Stimulated activated CD4-positive, alpha-beta T cell treated with anti-CD3 and anti-CD28 coated beads, TNF-alpha, amount 100 ng/mL, for 1 hour (primary cell): Measurements from ENCODE around the gene CLCN1.

Experiments
- DNase-seq, 3 donors: peaks; one replicate each; pipeline ENCODE4 v3.0.0-alpha.2; 2020; ENCODE audit warnings: low read depth in 3 of 3, low spot score in 1 of 3

Gene CLCN1

DNA sequence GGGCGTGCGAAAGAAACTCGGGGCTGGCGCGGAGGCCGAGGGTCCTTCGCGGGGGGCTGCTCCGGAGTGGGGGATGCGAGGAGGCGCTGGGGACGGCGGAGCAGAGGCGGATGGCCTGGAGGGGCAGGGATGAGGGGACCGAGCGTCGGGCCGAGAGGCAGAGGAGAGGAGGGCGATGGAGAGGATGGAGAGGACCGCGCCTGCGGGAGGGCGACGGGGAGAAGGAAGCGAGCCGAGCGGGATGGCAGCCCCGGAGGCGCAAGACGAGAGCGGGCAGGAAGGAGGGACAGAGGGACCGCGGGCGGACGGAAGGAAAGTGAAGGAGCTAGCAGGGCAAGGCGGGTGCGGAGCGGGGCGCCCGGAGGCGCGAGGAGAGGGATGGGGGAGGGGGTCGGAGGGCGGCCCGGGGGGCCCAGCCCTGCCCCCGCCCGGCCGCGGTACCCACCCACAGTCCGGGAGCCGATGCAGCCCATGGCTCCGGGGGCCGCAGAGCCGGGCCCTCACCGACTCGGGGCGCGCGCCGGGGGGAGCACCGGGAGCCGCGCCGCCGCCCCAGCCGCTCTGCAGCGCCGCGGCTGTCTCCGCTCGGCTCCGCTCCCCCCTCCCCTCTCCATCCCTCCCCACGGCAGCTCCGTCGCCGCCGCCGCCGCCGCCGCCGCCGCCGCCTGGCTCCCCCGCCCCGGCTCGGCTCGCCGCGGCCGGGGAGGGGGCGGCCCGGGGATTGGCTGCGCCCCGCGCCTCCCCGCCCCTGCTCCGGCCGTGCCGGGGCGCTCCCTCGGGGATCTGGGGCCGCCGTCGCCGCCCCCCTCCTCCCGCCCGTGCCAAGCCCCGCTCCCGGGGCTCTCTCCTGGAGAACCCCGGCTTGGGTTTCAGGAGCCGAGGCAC lies 46.5 kb downstream of the CLCN1 start, which contains the start of gene FAM131B:
Gene FAM131B (minus strand): TSS at position 583 of the 885 bp plus-strand sequence. CDS start 110 bp downstream, at position 473.
- peak in 1 of 3 donors; percentile 12 for DNase-seq

DNA sequence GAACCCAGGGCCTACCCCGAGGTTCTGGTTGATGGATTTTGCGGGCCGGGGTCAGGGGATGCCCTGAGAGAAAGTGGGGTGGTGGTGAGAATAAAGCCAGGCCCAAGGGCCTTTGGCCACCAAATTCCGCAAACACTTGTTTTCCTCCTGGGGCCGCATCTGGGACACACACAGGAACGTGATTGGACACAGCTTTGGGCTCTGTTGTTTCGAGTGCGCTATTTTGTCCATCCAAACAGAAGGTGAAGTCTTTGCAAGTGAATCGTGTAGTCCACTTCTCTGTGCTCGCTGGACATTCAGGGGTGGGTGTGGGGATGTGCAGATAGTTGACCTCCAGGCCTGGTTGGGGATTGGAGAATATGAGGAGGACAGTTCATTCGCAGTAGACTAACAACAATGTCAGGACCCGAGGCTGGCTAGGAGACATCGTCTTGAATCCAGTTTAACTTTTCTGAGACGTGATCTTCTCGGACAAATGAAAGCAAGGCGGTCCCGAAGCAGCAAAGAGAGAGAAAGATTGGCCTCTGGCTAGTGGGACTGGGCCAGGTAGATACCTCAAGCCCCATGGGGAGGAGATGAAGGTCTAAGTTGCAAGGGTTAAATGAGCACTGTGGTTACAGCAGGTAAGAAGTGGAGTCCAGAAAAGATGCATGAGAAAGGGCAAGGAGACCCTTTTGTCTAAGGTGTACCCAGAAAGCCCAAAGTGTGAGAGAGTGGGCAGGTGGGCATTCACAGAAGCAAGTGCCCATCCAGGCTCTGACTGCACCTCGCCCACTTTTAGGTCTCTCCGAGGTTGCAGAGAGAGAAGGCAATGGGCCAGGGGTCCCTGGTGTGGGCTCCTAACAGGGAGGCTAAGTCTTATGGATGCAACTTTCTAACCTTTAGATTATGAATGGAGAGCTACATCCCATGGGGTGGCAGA lies 47.4 kb downstream of the CLCN1 start:
- no peak for DNase-seq

DNA sequence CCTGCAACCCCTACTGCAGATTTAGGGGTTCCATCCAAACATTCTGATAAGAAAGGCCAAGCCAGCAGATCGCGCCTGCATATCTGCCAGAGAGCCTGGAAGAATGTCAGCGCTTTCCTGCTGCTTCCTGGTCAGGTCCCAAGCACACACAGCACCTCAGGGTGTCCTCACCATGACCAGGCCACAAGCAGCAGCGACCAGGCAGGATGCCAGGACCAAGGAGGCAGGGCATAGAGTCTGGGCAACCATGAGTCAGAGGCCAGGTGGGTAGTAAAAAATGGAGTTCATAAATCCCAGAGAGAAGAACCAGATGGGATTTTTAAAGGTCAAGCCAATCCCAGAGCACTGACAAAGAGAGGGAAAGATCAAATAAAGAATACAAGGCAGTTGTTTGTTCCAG lies 52.1 kb downstream of the CLCN1 start:
- no peak for DNase-seq

DNA sequence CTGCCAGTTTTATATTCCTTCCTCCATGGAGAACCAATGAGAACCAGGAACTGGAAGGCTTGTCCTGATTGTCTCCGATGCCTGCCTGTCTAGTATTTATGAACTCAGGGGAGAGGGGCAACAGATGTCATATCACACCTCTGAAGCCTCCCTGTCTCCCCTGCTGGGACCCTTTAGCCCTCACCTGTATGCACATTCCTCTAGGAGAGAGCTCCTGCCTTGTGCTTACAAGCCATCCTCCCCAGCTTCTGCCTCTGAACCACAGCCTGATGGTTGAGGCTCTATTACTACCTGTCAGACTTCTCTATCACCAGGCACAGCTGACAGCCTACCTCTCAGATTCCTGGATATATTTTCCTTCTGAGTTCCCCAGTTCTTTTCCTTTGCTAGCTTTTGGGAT lies 52.5 kb downstream of the CLCN1 start:
- DNase-seq, result no peak

DNA sequence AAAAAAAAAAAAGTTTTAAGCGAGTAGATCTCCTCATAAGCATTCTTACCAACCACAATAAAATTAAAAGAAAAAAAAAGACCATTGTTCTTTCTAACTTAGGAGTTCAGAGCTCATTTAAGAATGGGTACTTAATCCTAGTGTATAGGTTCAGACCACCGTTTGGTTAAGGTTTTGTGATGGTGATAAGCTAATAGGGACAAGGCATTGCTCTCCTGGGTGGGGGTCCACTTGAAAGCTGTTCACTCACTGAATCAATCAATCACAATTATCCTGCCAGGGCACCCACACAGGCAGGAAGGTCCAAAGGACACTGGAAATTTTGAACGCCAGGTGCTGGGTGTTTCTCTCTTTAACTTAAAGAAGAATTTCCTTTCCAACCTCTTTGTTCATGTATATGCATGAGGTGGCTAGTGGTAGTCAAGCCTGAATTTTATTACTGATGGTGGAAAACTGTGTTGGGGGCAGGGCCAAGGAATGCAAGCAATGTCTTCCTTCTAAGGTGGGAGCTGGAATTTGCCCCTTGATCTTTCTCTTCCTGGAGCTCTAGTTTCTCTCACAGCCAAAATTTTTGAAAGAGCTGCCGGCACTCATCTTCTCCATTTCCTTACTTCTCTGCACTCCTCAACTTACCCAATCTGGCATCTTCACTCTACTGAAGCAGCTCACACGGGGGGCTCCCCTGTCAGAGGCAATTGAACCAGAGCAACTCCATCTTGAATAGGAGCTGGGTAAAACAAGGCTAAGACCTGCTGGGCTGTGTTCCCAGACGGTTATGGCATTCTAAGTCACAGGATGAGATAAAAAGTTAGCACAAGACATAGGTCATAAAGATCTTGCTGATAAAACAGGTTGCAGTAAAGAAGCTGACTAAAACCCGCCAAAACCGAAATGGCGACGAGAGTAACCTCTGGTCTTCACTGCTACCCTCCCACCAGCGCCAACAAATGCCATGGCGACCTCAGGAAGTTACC lies 54.1 kb downstream of the CLCN1 start:
- no peak for DNase-seq

DNA sequence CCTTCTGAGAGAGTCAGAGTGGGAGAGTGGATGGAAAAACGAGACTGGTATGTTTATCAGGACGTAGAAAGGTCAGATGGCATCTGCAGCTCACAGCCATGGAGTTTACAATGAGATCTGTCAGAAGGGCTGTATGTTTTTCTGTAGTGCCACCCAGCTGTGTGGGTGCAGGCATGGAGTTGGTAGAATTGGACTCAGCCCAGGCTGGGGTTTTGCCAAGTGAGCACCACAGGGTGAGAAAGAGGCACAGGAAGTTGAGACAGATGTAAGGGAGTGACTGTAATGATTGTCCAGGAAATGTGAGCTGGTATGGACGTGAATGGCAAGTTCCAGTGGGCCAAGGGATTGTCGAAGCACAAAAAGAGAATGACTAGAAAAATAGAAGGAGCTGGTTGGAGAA lies 56.2 kb downstream of the CLCN1 start:
- DNase-seq, result no peak

DNA sequence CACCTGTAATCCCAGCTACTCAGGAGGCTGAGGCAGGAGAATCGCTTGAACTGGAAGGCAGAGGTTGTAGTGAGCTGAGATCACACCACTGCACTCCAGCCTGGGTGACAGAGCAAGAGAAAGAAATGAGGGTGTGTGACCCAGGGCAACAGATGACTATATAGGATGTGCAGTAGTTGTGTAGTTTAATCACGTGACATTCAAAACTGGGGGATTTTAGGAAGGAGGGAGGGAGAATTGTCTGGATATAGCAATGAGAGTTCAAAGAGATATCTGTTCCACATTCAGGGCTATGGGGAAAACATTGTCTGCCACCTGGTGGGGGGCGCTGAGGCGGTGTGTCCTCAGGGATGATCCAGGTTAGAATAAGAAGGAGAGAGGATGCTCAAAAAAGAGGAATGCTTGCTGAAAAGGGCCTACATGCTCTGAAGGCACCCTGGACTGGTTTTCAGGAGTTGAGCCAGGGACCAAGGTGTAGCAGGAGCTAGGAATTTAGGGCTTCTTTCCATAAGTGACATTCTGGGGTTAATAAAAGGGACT lies 57.4 kb downstream of the CLCN1 start:
- no peak for DNase-seq

DNA sequence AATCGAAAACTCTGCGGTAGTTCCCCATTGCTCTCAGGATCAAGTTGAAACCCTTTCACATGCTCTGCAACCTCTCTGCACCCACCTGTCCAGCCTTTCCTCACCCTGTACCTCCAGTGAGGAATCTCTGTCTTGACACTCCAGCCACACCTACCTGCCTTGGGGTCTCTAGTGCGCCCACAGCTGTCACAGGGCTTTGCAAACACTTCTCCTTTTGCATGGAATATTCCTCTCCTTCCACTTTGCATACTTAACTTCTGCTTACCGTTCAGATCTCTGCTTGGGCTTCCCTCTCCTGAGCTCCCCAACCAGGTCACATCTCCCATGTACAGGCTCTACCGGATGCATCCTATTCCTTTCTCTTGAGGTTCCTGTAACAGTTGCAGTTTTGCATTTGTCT lies 58.6 kb downstream of the CLCN1 start:
- no peak for DNase-seq

DNA sequence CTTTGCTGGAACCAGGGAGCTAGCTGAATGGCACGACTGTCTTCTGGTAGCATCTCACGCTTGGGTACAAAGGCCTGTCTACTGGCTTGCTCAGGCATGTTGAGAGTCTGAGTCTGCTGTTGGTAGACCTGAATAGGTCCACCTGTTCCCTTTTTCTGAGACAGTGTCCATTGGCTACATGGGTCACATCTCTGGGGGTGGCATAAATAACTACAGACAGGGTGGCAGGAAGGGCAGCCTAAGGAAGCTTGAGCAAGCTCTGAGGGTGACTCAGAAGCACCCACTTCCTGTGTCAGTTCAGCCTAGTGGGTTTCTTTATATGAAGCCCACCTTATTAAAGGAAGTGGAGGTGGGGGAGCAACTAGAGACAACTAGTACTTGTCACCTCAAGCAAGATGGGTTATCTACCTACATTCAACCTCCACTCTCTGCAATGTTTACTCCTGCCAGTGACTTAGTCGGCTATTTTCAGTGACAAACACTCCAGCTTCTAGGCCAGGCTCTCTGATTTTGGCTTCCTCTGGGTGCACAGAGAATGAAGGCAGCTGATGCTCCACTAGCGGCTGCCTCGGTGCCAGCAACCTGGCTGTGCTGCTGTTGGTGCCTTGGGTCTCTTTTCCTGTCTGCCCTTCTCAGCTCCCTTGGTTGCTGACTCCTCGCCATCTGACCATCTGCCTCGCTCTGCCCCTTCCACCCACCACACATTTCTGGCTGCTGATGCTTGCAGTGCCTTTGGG lies 59.6 kb downstream of the CLCN1 start:
- DNase-seq, result no peak

DNA sequence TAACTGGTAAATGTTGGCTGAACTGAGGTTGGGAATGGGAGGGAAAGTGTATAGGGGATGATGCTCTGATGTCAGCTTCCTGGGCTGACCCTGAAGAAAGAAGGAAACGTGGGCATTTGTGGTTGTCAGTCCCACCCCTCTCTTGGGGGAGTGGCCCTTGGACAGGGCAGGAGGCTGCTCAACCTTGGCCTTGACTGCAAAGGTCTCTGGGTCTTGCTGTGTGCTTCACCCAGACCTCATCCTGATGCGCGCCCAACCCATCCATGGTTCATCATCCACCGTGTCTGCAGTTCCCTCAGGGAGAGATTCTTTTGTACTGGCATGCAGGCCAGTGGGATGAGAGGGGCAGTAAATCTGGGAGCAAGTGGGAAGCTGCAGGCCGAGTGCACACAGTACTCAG lies 60.5 kb downstream of the CLCN1 start:
- no peak for DNase-seq

DNA sequence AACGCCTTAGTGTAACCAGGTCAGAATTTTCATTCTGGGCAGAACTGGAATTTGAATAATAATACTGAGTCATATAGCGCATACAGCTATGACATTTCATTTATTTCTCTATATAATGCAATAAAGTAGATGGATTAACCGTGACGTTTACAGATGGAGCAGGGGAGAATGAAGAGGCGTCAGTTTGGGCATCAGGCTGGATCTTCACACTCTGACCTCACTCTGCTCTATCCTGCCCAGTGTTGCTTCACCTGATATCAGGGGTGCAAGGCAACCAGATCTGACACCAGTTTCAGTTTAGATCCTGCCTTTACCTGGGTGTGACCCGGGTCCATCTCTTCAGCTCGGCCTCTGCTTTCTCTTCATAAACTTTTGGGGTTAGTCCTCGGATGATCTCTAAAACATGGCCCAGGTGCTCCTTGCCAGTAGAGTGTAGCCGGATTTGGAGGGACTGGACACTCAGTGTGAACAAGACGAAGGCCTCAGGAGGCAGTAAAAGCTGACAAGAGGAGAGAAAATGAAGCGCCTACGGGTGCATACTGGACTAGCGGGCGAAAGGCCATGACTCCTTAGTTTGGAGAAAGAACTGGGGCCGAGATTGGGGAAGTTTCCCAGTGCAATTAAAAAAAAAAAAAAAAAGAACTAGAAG lies 63.8 kb downstream of the CLCN1 start:
- DNase-seq, result no peak

DNA sequence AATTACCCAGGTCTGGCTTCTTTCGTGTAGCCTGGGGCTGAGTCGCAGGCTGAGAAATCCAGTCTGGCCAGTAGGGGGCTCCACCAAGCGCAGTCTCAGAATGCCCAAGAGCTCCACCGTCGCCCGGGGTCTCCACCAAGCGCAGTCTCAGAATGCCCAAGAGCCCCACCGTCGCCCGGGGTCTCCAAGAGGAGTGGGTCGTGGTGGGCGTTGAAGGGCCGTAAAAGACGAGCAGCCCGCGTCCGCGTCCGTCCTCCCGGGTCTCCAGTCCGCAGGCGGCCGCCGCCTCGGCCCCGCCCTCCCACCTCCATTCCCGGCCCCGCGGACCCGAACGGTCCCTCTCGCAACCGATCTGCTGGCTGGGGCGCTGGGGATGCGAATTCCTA lies 64.3 kb downstream of the CLCN1 start:
- peak; percentile 61 to 88 (median 79) for DNase-seq

DNA sequence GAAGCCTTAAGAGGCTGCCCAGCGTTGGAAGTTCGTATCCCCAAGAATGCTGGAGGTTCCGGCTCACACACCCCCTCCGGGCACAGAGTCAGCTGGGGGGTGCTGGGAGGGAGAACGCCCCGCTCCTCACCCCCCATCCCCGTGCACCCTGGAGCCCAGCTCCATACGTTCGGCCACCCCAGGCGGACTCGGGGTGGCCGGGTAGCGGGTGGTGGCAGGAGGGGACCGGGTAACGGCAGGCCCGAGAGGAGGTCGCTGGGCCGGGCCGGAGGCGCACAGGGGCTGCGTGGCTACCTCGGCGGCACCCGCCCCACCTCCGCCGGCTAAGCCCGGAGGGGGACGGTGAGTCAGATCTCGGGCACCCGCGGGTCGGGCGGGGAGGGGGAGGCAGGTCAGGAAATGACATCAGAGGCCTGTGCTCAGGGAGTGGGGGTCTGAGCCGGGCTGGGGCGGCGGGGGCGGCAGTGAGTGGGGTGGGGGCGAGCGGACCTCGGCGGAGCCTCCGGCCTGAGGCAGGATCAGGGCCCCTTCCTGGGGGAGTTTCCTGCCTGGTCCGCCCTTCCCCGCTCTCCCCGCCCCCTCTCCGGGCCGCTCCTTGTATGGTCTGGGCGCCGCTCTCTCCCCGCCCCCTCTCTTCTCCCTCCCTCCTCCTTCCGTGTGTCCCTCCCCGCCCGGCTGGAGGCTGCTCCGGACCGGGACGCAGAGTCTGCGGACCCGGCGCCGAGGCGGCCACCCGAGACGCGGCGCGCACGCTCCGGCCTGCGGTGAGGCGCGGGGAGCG lies 64.9 kb downstream of the CLCN1 start, which contains the start of gene ZYX:
Gene ZYX (plus strand): TSS at position 700 of the 781 bp plus-strand sequence. CDS start 227 bp downstream, outside the sequence.
- peak; percentile 72 to 75 (median 74) for DNase-seq

DNA sequence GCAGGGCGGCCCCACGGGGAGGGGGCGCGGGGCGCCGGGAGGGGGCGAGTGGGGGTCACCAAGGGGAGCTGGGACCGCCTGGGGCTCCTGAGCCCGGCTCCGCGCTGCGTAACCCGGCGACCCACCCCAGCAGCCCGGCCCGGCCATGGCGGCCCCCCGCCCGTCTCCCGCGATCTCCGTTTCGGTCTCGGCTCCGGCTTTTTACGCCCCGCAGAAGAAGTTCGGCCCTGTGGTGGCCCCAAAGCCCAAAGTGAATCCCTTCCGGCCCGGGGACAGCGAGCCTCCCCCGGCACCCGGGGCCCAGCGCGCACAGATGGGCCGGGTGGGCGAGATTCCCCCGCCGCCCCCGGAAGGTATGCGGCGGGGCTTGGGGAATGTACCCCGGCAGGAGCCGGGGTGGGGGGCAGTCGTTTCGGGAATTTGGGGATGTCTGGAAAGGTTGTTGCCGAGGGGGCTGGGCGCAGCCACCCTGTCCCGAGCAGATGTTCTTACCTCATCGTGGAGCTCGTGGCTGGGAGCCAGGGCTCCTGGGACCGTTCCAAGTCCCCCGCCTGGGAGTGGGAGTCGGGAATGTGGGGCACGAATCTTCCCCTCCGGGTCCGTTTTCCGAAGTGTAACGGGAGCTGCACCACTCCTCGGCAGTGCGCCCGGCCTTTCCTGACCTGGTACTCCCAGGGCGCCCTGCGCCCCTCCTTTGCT lies 65.7 kb downstream of the CLCN1 start:
- DNase-seq, result no peak

DNA sequence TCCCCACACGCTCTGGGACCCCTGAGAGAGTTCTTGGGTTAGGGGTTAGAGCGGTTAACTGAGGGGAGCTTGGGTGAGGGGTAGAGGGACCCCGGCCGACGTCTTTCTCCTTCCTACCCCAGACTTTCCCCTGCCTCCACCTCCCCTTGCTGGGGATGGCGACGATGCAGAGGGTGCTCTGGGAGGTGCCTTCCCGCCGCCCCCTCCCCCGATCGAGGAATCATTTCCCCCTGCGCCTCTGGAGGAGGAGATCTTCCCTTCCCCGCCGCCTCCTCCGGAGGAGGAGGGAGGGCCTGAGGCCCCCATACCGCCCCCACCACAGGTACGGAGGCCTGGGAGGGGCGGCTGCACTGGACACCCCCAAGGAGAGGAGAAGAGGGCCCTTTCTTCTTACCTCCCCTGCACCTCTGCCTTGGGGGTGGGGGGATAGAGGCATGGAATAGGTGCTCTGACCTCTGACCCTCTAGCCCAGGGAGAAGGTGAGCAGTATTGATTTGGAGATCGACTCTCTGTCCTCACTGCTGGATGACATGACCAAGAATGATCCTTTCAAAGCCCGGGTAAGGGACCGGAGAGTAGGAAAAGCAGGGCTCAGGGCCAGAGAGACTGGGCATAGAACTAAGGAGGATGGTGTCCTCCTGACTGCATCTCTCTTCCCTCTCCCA lies 66.3 kb downstream of the CLCN1 start:
- DNase-seq, result no peak

DNA sequence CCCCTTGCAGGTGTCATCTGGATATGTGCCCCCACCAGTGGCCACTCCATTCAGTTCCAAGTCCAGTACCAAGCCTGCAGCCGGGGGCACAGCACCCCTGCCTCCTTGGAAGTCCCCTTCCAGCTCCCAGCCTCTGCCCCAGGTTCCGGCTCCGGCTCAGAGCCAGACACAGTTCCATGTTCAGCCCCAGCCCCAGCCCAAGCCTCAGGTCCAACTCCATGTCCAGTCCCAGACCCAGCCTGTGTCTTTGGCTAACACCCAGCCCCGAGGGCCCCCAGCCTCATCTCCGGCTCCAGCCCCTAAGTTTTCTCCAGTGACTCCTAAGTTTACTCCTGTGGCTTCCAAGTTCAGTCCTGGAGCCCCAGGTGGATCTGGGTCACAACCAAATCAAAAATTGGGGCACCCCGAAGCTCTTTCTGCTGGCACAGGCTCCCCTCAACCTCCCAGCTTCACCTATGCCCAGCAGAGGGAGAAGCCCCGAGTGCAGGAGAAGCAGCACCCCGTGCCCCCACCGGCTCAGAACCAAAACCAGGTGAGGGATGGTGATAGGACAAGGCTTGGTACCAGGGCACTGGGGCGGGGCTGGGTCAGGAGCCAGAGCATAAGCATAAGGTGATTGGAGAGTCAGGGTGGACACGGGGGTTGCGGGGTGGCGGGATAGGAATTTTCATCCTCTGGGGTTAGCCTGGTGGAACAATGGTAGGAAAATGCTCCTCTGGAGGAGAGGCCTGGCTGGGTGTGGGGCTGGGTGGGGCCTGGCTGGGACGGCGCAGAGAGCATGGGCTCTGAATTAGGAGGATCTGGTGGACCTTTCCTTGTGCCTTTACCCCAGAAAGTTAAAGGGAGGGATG lies 67.1 kb downstream of the CLCN1 start:
- DNase-seq, result no peak
